Stimulated activated CD4-positive, alpha-beta T cell treated with anti-CD3 and anti-CD28 coated beads, Interleukin-1b, Interleukin-23, amount 100 ng/mL, for 1 hour (primary cell): ENCODE results near the gene GABPB1.

Source experiments
- DNase-seq, 2 donors: peaks; one replicate each; pipeline ENCODE4 v3.0.0-alpha.2; 2020; ENCODE audit warnings: low read depth in 2 of 2

GABPB1 gene

GRCh38 chr15:50277370-50277769, 77.6 kb downstream of the GABPB1 start:
- DNase-seq = no peak

GRCh38 chr15:50275908-50276307, 79.1 kb downstream of the GABPB1 start:
- DNase-seq = no peak

- DNase-seq = no peak
Measured at GRCh38 chr15:50275091-50275490, 79.9 kb downstream of the GABPB1 start.

- no peak for DNase-seq
Measured at GRCh38 chr15:50267577-50267976, 87.4 kb downstream of the GABPB1 start.

GRCh38 chr15:50265620-50266019, 89.4 kb downstream of the GABPB1 start, which contains the start of gene HDC:
TSS of gene HDC (minus strand) at chr15:50265726. CDS start at chr15:50265623, 103 bp downstream.
- no peak for DNase-seq

GRCh38 chr15:50262533-50262932, 92.5 kb downstream of the GABPB1 start:
- DNase-seq = no peak

- no peak for DNase-seq
Measured at GRCh38 chr15:50261981-50262380, 93.0 kb downstream of the GABPB1 start.

GRCh38 chr15:50260969-50261496, 94.0 kb downstream of the GABPB1 start:
- no peak for DNase-seq

GRCh38 chr15:50259276-50259675, 95.7 kb downstream of the GABPB1 start:
- no peak for DNase-seq

GRCh38 chr15:50257924-50258323, 97.1 kb downstream of the GABPB1 start:
- no peak for DNase-seq

GRCh38 chr15:50257332-50257731, 97.7 kb downstream of the GABPB1 start:
- no peak for DNase-seq

- no peak for DNase-seq
Measured at GRCh38 chr15:50256188-50257041, 98.6 kb downstream of the GABPB1 start.

- DNase-seq = no peak
Measured at GRCh38 chr15:50252556-50252955, 102.4 kb downstream of the GABPB1 start.

GRCh38 chr15:50251638-50252182, 103.3 kb downstream of the GABPB1 start:
- DNase-seq = no peak

GRCh38 chr15:50250760-50251394, 104.1 kb downstream of the GABPB1 start:
- no peak for DNase-seq

- DNase-seq = no peak
Measured at GRCh38 chr15:50249704-50250103, 105.3 kb downstream of the GABPB1 start.

GRCh38 chr15:50248994-50249582, 105.9 kb downstream of the GABPB1 start:
- DNase-seq = no peak

- DNase-seq = no peak
Measured at GRCh38 chr15:50247819-50248655, 107.0 kb downstream of the GABPB1 start.

GRCh38 chr15:50246631-50247030, 108.4 kb downstream of the GABPB1 start:
- DNase-seq = no peak

GRCh38 chr15:50244959-50245624, 109.9 kb downstream of the GABPB1 start:
- no peak for DNase-seq

GRCh38 chr15:50244153-50244552, 110.8 kb downstream of the GABPB1 start:
- DNase-seq = no peak
